GM12872 (cell line): ENCODE measurements around the gene CASK.

Experiments used
- TF ChIP-seq, protein P1 (sequence below): IDR thresholded peaks from 3 replicates; pipeline ENCODE4 v1.5.1; 2011; ENCODE audit warnings: low read depth, mild to moderate bottlenecking, low read length, moderate library complexity; ENCODE audit not compliant: insufficient read depth

Gene CASK

GRCh38 chrX:41707218-41707617, 216.1 kb downstream of the CASK start:
- TF ChIP-seq, protein P1, sequence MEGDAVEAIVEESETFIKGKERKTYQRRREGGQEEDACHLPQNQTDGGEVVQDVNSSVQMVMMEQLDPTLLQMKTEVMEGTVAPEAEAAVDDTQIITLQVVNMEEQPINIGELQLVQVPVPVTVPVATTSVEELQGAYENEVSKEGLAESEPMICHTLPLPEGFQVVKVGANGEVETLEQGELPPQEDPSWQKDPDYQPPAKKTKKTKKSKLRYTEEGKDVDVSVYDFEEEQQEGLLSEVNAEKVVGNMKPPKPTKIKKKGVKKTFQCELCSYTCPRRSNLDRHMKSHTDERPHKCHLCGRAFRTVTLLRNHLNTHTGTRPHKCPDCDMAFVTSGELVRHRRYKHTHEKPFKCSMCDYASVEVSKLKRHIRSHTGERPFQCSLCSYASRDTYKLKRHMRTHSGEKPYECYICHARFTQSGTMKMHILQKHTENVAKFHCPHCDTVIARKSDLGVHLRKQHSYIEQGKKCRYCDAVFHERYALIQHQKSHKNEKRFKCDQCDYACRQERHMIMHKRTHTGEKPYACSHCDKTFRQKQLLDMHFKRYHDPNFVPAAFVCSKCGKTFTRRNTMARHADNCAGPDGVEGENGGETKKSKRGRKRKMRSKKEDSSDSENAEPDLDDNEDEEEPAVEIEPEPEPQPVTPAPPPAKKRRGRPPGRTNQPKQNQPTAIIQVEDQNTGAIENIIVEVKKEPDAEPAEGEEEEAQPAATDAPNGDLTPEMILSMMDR = no peak

- TF ChIP-seq, protein P1 = no peak
Measured at GRCh38 chrX:41705680-41706374, 217.5 kb downstream of the CASK start.

DNA sequence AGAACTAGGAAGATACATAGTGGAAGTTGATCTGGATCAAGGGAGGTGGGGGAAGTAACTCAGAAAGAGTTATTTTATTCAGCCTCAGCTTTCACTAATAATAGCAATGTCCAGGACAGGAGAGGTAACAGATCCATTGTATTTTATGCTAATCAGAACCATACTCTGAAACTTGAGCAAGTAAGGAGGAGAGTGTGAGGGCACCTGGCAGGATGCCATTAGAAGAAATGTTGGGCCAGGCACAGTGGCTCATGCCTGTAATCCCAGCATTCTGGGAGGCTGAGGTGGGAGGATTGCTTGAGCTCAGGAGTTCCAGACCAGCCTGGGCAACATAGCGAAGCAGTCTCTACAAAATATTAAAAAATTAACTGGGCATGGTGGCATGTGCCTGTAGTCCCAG, 218.3 kb downstream of the CASK start:
- TF ChIP-seq, protein P1 = no peak

GRCh38 chrX:41703574-41704029, 219.8 kb downstream of the CASK start:
- TF ChIP-seq, protein P1 = no peak

DNA sequence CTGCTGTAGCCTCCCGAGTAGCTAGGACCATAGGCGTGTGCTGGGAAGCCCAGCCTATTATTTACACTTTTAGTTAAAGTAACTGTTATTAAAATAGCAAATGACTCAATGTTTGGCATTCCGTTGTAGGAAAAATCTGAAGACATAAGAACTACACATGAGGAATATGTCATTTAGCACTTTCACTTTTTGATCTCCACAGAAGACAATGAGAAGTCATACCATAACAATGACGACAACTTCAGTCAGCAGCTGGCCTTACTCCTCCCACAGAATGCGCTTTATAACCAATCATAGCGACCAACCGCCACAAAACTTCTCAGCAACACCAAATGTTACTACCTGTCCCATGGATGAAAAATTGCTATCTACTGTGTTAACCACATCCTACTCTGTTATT, 227.9 kb downstream of the CASK start:
- TF ChIP-seq, protein P1 = no peak

DNA sequence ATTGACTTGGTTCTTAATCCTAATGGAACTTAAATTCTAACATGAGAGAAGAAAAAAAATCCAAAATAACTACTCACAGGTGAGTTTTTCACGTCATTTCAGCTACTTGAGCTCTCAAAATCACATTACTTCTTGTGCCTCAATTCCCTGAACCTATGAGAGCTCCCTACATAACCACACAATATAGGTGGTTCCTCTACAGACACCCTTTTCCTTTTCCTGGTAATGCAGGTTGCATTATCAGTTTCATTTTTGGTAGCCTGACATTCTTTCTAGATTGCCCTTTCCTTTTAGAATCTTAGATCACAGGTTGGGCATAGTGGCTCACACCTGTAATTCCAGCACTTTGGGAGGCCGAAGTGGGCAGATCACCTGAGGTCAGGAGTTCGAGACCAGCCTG, 230.3 kb downstream of the CASK start:
- TF ChIP-seq, protein P1 = no peak

DNA sequence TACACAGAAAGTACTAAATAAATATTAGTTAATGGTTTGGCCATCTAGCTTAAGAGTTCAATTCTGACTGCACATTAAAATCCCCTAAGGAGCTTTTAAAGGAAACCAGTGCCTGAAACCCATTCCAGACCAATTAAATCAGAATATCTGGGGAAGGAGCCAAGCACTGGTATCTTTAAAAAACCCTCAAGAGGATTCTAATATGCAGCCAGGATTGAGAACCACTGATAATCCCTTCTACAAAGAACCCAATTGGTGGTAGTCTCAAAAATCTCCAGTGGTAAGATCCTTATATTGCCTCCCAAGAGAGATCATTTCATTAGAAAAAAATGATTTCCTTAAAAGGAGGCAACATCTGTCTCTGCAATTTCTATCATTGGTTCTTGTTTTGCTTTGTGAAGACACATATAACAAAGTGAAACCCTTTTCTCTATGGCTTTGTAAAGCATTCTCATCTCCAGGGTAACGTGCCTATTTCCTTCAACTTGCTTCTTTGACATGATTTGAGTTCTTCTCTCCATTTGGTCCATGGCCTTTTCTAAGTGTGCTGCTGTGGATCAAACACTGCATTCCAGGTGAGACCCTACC, 231.1 kb downstream of the CASK start:
- TF ChIP-seq, protein P1 = no peak
